Activated B cell treated with CpG ODN at 0.5 μM for 24 hours (primary cell): Measurements from ENCODE around the gene MIGA2. TPM values are rescaled to one million over a fixed set of nuclear protein-coding genes. Genes with fewer than 3 reads are reported as not detected.

Experiments used
- ATAC-seq: fragments of 200-7000 bp; cut with Tn5 transposase; one replicate; pipeline ENCODE4 v1.10.0; 2021; ENCODE audit warnings: low read depth, mild to moderate bottlenecking, moderate library complexity
- CTCF ChIA-PET: fragments of 350-600 bp; sonication (Branson Sonifier 250); formaldehyde crosslinking; loops from one replicate; lab custom pipeline; 2021; ENCODE audit warnings: antibody characterized with exemption; lab: Charles Lee
- POLR2A ChIA-PET: fragments of 350-600 bp; sonication (Branson Sonifier 250); formaldehyde crosslinking; loops from one replicate; lab custom pipeline; 2021; ENCODE audit warnings: antibody characterized with exemption; lab: Charles Lee
- DNase-seq: peaks from one replicate; pipeline ENCODE4 v3.0.0; 2022
- H3K27ac Mint-ChIP-seq: one replicate; pipeline ENCODE4 v1.8.0; 2020; ENCODE audit warnings: mixed read lengths
- H3K27me3 Mint-ChIP-seq: one replicate; pipeline ENCODE4 v1.8.0; 2021; ENCODE audit warnings: mixed read lengths
- H3K36me3 Mint-ChIP-seq: one replicate; pipeline ENCODE4 v1.8.0; 2021; ENCODE audit warnings: low read depth, mixed read lengths
- H3K4me1 Mint-ChIP-seq: one replicate; pipeline ENCODE4 v1.8.0; 2021; ENCODE audit warnings: mixed read lengths
- H3K4me3 Mint-ChIP-seq: one replicate; pipeline ENCODE4 v1.8.0; 2020; ENCODE audit warnings: mild to moderate bottlenecking, mixed read lengths
- H3K9me3 Mint-ChIP-seq: one replicate; pipeline ENCODE4 v1.8.0; 2020; ENCODE audit warnings: mixed read lengths
- CTCF ChIP-seq: fragments of 200-600 bp; IDR thresholded peaks from one replicate; pipeline ENCODE4 v1.8.0; 2022; ENCODE audit warnings: antibody characterized with exemption, mild to moderate bottlenecking
- intact Hi-C: fragments of 100-400 bp; cut with micrococcal nuclease; formaldehyde crosslinking; loops from one replicate; pipeline ENCODE4 v1.15.1; 2024
- total RNA-seq: library from RNA; stranded (reverse); gene quantifications from 2 replicates; pipeline ENCODE4 v1.2.3, GENCODE V29; 2022

Gene MIGA2
- total RNA-seq, 1 donor from 2014 or later = 50.0 TPM

- Mint-ChIP-seq H3K4me1 (no peaks in the 10 kb centered on the region), H3K27ac (no peak overlapping the region), H3K4me3 (no peak overlapping the region), H3K27me3 (no peaks in the 10 kb centered on the region), H3K36me3 (peaks cover 51% of the 10 kb centered on the region), H3K9me3 (no peaks in the 10 kb centered on the region)
- DNase-seq = no peak
- TF ChIP-seq CTCF = no peak
- ChIA-PET CTCF (no interaction called here), POLR2A (no interaction called here)
- no peak for ATAC-seq
- intact Hi-C loops = no loop called here
Measured at GRCh38 chr9:129014608-129015007, 21.8 kb upstream of the MIGA2 start.

GRCh38 chr9:129021091-129021490 lies 15.3 kb upstream of the MIGA2 start:
- H3K4me3 Mint-ChIP-seq = peak overlapping the region; percentile 46
- intact Hi-C loops = no loop called here
- no peak for DNase-seq
- no peaks in the 10 kb centered on the region for H3K9me3 Mint-ChIP-seq
- ChIA-PET POLR2A (interaction anchor here (0.7 to 0.8 kb wide), 3 partner anchors 15 to 324 kb away, joined by 3 to 5 read pairs (median 5); partner anchors contain the start of gene MIGA2), CTCF (interaction anchor here (0.7 kb wide), 1 partner anchor 14 kb away, joined by 3 read pairs; no protein-coding TSS in a partner anchor)
- ATAC-seq = peak; percentile 87
- no peak for TF ChIP-seq CTCF
- H3K27me3 Mint-ChIP-seq = no peaks in the 10 kb centered on the region
- peaks cover 18% of the 10 kb centered on the region for H3K4me1 Mint-ChIP-seq
- H3K27ac Mint-ChIP-seq = peak overlapping the region; percentile 72
- H3K36me3 Mint-ChIP-seq = peaks cover 17% of the 10 kb centered on the region

- POLR2A ChIA-PET = interaction anchor here (0.6 to 0.7 kb wide), 2 partner anchors 325 to 865 kb away, joined by 5 to 6 read pairs; no protein-coding TSS in a partner anchor
- no peak for TF ChIP-seq CTCF
- ATAC-seq (no peak), DNase-seq (no peak)
- H3K4me3 Mint-ChIP-seq = no peak overlapping the region
- H3K9me3 Mint-ChIP-seq = no peaks in the 10 kb centered on the region
- CTCF ChIA-PET = no interaction called here
- no peaks in the 10 kb centered on the region for H3K27me3 Mint-ChIP-seq
- peak overlapping the region; percentile 80 for H3K27ac Mint-ChIP-seq
- intact Hi-C loops = no loop called here
- H3K4me1 Mint-ChIP-seq = peaks cover 23% of the 10 kb centered on the region
- peaks cover 14% of the 10 kb centered on the region for H3K36me3 Mint-ChIP-seq
Measured at GRCh38 chr9:129022037-129022436, 14.4 kb upstream of the MIGA2 start.

DNA sequence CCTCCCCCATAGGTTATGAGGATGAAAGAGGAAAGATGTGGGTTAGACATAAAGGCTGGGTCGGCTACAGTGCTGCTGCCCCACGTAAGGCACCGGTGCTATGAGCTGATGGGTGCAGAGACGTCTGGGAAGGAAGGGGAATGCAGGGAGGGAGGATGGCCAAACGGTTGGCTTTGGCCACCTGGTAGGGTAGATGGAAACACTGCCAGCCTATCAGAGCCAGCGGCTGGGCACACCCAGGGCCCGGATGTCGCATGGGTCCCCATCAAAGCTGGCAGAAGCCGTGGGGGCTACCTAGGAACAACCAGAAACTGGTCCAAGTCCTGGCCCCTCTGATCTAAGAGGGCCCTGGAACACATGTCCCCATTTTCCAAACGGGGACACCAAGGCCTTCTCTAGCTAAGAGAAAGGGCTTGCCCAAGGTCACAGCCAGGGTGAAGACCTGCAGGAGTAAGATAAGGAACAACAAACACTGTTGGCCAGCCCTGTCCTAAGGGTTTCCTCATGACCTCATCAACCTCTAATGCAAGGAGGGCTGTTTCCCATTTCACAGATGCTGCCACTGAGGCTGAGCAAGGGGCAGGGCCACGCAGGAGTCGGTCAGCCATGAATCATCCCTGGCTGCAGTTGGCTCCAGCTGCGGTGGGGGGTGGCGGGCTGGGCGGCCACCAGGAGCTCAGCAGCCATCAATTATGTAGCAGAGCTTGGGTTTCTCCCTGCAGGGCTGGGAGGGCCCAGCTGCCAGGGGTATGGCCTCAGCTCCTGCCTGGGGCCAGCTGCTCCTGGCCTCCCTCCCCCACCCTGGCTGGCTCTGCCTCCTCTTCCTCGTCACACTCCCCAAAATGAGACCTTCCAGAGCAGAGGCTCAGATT lies 13.2 kb upstream of the MIGA2 start:
- no peak overlapping the region for H3K27ac Mint-ChIP-seq
- CTCF ChIA-PET = no interaction called here

More for the DNA sequence above, 13.2 kb upstream of the MIGA2 start:
- no peak for ATAC-seq
- H3K9me3 Mint-ChIP-seq = no peaks in the 10 kb centered on the region
- H3K4me1 Mint-ChIP-seq = peaks cover 29% of the 10 kb centered on the region
- H3K27me3 Mint-ChIP-seq = no peaks in the 10 kb centered on the region
- DNase-seq = no peak
- POLR2A ChIA-PET = interaction anchor here (0.7 kb wide), 1 partner anchor 471 kb away, joined by 12 read pairs; no protein-coding TSS in a partner anchor
- H3K36me3 Mint-ChIP-seq = peaks cover 7% of the 10 kb centered on the region
- intact Hi-C loops = no loop called here
- no peak for TF ChIP-seq CTCF
- no peak overlapping the region for H3K4me3 Mint-ChIP-seq
